MM.1S (cell line): ENCODE results near the gene CARMIL1.

Experiments used
- DNase-seq: peaks from one replicate; pipeline ENCODE4 v3.0.0-alpha.2; 2015
- H2AFZ ChIP-seq: fragments of 300-600 bp; sonication (generic); 2 replicates; pipeline ENCODE4 v1.6.0; 2016; ENCODE audit warnings: antibody characterized with exemption, low read length
- H3F3A ChIP-seq: fragments of 300-600 bp; sonication (generic); 2 replicates; pipeline ENCODE4 v1.6.1; 2016; ENCODE audit warnings: mild to moderate bottlenecking, antibody characterized with exemption, low read length, moderate library complexity, mixed read lengths; ENCODE audit not compliant: insufficient read depth
- H3K27ac ChIP-seq: fragments of 300-600 bp; sonication (generic); 2 replicates; pipeline ENCODE4 v1.5.1; 2016; ENCODE audit warnings: mild to moderate bottlenecking, low read length
- H3K27me3 ChIP-seq: fragments of 300-600 bp; sonication (generic); replicated peaks from 2 replicates; pipeline ENCODE4 v1.6.0; 2016; ENCODE audit warnings: low read length; ENCODE audit not compliant: insufficient read depth
- H3K36me3 ChIP-seq: fragments of 300-600 bp; sonication (generic); replicated peaks from 2 replicates; pipeline ENCODE4 v1.6.1; 2016; ENCODE audit warnings: mild to moderate bottlenecking, low read length, mixed read lengths; ENCODE audit not compliant: insufficient read depth
- H3K4me1 ChIP-seq: fragments of 300-600 bp; sonication (generic); 2 replicates; pipeline ENCODE4 v1.6.1; 2016; ENCODE audit warnings: low read length, mixed read lengths
- H3K4me2 ChIP-seq: fragments of 300-600 bp; sonication (generic); 2 replicates; pipeline ENCODE4 v1.6.0; 2016; ENCODE audit warnings: low read depth, low read length
- H3K4me3 ChIP-seq: fragments of 300-600 bp; sonication (generic); 2 replicates; pipeline ENCODE4 v1.5.1; 2016; ENCODE audit warnings: low read length, mixed read lengths
- H3K79me2 ChIP-seq: fragments of 300-600 bp; sonication (generic); 2 replicates; pipeline ENCODE4 v1.6.1; 2016; ENCODE audit warnings: mixed run types, low read length, mixed read lengths
- H3K9ac ChIP-seq: fragments of 300-600 bp; sonication (generic); 2 replicates; pipeline ENCODE4 v1.6.1; 2016; ENCODE audit warnings: low read length, mixed read lengths
- H3K9me2 ChIP-seq: fragments of 300-600 bp; sonication (generic); replicated peaks from 2 replicates; pipeline ENCODE4 v1.6.1; 2016; ENCODE audit warnings: mild to moderate bottlenecking, low read length, mixed read lengths; ENCODE audit not compliant: insufficient read depth
- H3K9me3 ChIP-seq: fragments of 300-600 bp; sonication (generic); replicated peaks from 2 replicates; pipeline ENCODE4 v1.6.1; 2016; ENCODE audit warnings: mild to moderate bottlenecking, low read length, mixed read lengths; ENCODE audit not compliant: insufficient read depth
- H4K20me1 ChIP-seq: fragments of 300-600 bp; sonication (generic); 2 replicates; pipeline ENCODE4 v1.6.1; 2016; ENCODE audit warnings: mild to moderate bottlenecking, low read length, moderate library complexity, mixed read lengths; ENCODE audit not compliant: insufficient read depth
- CTCF ChIP-seq: fragments of 300-600 bp; sonication (generic); IDR thresholded peaks from 2 replicates; pipeline ENCODE4 v1.5.1; 2016; ENCODE audit warnings: antibody characterized with exemption, low read length, mixed read lengths
- EZH2 ChIP-seq: fragments of 300-600 bp; sonication (generic); optimal IDR thresholded peaks from 2 replicates; pipeline ENCODE3; 2017; ENCODE audit warnings: low read depth, mild to moderate bottlenecking, antibody characterized with exemption, low read length, mixed read lengths
- EZH2phosphoT487 ChIP-seq: fragments of 300-600 bp; sonication (generic); IDR thresholded peaks from 2 replicates; pipeline ENCODE4 v1.6.1; 2018; ENCODE audit warnings: antibody characterized with exemption, low read length

Gene CARMIL1

GRCh38 chr6:25579391-25579883 is 300.3 kb downstream of the CARMIL1 start:
- Histone ChIP-seq H3K27ac (no peak overlapping the region; the same call in 1 of the 2 replicates), H4K20me1 (no peaks in the 10 kb centered on the region), H3K4me3 (no peak overlapping the region), H3K9ac (no peak overlapping the region), H3K4me1 (peaks cover 19% of the 10 kb centered on the region), H3K4me2 (peak overlapping the region; percentile 42), H3K36me3 (no peaks in the 10 kb centered on the region; the same call in 1 of the 2 replicates), H3K9me3 (no peaks in the 10 kb centered on the region), H2AFZ (no peak overlapping the region), H3K9me2 (no peaks in the 10 kb centered on the region), H3F3A (peaks cover 11% of the 10 kb centered on the region), H3K79me2 (no peaks in the 10 kb centered on the region), H3K27me3 (no peaks in the 10 kb centered on the region)
- no peak for TF ChIP-seq CTCF
- TF ChIP-seq EZH2, result no peak
- TF ChIP-seq EZH2phosphoT487, result no peak
- DNase-seq, result no peak

- Histone ChIP-seq H2AFZ (no peak overlapping the region), H3K9me3 (no peaks in the 10 kb centered on the region), H3K9ac (no peak overlapping the region), H3K79me2 (no peaks in the 10 kb centered on the region), H3K27me3 (no peaks in the 10 kb centered on the region), H3K4me2 (peak overlapping the region; percentile 42), H3K36me3 (no peaks in the 10 kb centered on the region; the same call in 1 of the 2 replicates), H3K4me3 (no peak overlapping the region), H3K27ac (peak overlapping the region; percentile 32; the same call in 1 of the 2 replicates), H4K20me1 (no peaks in the 10 kb centered on the region), H3K4me1 (peaks cover 19% of the 10 kb centered on the region), H3F3A (peaks cover 11% of the 10 kb centered on the region), H3K9me2 (no peaks in the 10 kb centered on the region)
- TF ChIP-seq EZH2phosphoT487 (no peak), EZH2 (no peak), CTCF (no peak)
- DNase-seq, result peak; percentile 63
Measured at GRCh38 chr6:25579902-25580495, 300.8 kb downstream of the CARMIL1 start.

- Histone ChIP-seq H3K9ac (no peak overlapping the region), H3K27ac (no peak overlapping the region)
- no peak for TF ChIP-seq EZH2phosphoT487
- no peak for TF ChIP-seq EZH2
- no peak for TF ChIP-seq CTCF
Measured at GRCh38 chr6:25582101-25582500, 302.9 kb downstream of the CARMIL1 start.

More at GRCh38 chr6:25582101-25582500, 302.9 kb downstream of the CARMIL1 start:
- no peaks in the 10 kb centered on the region for H3K27me3 ChIP-seq
- no peaks in the 10 kb centered on the region for H4K20me1 ChIP-seq
- H3K9me2 ChIP-seq, result no peaks in the 10 kb centered on the region
- no peaks in the 10 kb centered on the region for H3K79me2 ChIP-seq
- no peak overlapping the region for H3K4me3 ChIP-seq
- H3F3A ChIP-seq, result peaks cover 11% of the 10 kb centered on the region
- no peaks in the 10 kb centered on the region; the same call in 1 of the 2 replicates for H3K36me3 ChIP-seq
- H3K4me1 ChIP-seq, result peaks cover 19% of the 10 kb centered on the region
- no peak for DNase-seq
- H3K9me3 ChIP-seq, result no peaks in the 10 kb centered on the region
- no peak overlapping the region for H3K4me2 ChIP-seq
- no peak overlapping the region for H2AFZ ChIP-seq
